HG03103 (cell line): ENCODE results near the gene FAM161A.

ENCODE experiments used
- ATAC-seq: cut with Tn5 transposase; IDR thresholded peaks from one replicate; pipeline ENCODE4 v1.9.1; 2021; ENCODE audit warnings: low read depth; ENCODE audit not compliant: unreplicated experiment

FAM161A gene

GRCh38 chr2:61789807-61790602, 63.9 kb downstream of the FAM161A start:
- no peak for ATAC-seq

- no peak for ATAC-seq
These were observed 65.8 kb downstream of the FAM161A start for GRCh38 chr2:61787941-61788563.

GRCh38 chr2:61786876-61787275, 67.0 kb downstream of the FAM161A start:
- ATAC-seq, result no peak

- ATAC-seq, result no peak
These were observed 68.3 kb downstream of the FAM161A start for GRCh38 chr2:61785583-61785982.

GRCh38 chr2:61784643-61785042, 69.2 kb downstream of the FAM161A start:
- ATAC-seq, result no peak

GRCh38 chr2:61775956-61776570, 77.8 kb downstream of the FAM161A start:
- ATAC-seq, result peak; percentile 78
